ENCODE measurements around the gene SPRR1B.

- TF ChIP-seq, protein P1, sequence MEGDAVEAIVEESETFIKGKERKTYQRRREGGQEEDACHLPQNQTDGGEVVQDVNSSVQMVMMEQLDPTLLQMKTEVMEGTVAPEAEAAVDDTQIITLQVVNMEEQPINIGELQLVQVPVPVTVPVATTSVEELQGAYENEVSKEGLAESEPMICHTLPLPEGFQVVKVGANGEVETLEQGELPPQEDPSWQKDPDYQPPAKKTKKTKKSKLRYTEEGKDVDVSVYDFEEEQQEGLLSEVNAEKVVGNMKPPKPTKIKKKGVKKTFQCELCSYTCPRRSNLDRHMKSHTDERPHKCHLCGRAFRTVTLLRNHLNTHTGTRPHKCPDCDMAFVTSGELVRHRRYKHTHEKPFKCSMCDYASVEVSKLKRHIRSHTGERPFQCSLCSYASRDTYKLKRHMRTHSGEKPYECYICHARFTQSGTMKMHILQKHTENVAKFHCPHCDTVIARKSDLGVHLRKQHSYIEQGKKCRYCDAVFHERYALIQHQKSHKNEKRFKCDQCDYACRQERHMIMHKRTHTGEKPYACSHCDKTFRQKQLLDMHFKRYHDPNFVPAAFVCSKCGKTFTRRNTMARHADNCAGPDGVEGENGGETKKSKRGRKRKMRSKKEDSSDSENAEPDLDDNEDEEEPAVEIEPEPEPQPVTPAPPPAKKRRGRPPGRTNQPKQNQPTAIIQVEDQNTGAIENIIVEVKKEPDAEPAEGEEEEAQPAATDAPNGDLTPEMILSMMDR (conservative IDR thresholded peaks at IDR 0.05), result no peak
- TF ChIP-seq ZFX (IDR thresholded peaks at IDR 0.05), result no peak
Observed at GRCh38 chr1:152999818-153000217, 31.2 kb upstream of the SPRR1B start.

Measured in C4-2B (cell line).